Tibial nerve (tissue), 4 donors: Measurements from ENCODE around the gene PCDHGB1.

Experiments
- EP300 ChIP-seq, 2 donors: sonication (generic); formaldehyde crosslinking; IDR thresholded peaks; one replicate each; pipeline ENCODE4 v1.6.1; 2017; ENCODE audit warnings: antibody characterized with exemption in 2 of 2, mild to moderate bottlenecking in 1 of 2
- POLR2A ChIP-seq, 2 donors: fragments of 450-650 bp; IDR thresholded peaks; one replicate each; pipeline ENCODE4 v1.6.1; 2017; ENCODE audit warnings: antibody characterized with exemption in 2 of 2, mild to moderate bottlenecking in 2 of 2, moderate library complexity in 2 of 2
- TF ChIP-seq, protein P1 (sequence below), 5 experiments: fragments of 200-600 bp in 3 of 5; fragments of 450-650 bp in 2 of 5; sonication (generic) in 3 of 5; IDR thresholded peaks; one replicate each; pipeline ENCODE4 v1.5.1; 2016 to 2019; ENCODE audit warnings: antibody characterized with exemption in 5 of 5, mild to moderate bottlenecking in 3 of 5, moderate library complexity in 2 of 5

DNA sequence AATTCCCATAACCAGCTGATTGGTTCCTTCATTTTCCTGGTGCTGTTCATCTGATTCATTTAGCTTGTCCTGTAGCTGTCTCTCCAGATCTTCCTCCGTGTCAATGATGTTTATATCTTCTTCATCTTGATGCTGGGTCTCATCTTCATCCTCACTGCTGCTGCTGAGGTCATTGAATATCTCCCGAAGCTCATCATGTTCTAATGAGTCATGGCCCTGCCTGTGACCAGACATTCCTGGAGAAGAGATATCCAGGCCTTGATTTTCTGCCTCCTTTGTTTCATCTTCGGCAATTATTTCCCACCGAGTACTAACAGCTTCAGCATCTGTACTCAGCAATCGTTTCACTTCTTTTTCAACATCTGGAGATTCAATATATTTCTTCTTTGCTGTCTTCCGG, 30.7 kb upstream of the PCDHGB1 start:
- TF ChIP-seq POLR2A (IDR thresholded peaks at IDR 0.05) (no peak), EP300 (IDR thresholded peaks at IDR 0.05) (no peak)
- TF ChIP-seq, protein P1, sequence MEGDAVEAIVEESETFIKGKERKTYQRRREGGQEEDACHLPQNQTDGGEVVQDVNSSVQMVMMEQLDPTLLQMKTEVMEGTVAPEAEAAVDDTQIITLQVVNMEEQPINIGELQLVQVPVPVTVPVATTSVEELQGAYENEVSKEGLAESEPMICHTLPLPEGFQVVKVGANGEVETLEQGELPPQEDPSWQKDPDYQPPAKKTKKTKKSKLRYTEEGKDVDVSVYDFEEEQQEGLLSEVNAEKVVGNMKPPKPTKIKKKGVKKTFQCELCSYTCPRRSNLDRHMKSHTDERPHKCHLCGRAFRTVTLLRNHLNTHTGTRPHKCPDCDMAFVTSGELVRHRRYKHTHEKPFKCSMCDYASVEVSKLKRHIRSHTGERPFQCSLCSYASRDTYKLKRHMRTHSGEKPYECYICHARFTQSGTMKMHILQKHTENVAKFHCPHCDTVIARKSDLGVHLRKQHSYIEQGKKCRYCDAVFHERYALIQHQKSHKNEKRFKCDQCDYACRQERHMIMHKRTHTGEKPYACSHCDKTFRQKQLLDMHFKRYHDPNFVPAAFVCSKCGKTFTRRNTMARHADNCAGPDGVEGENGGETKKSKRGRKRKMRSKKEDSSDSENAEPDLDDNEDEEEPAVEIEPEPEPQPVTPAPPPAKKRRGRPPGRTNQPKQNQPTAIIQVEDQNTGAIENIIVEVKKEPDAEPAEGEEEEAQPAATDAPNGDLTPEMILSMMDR (IDR thresholded peaks at IDR 0.05), result no peak
